SK-N-SH (cell line): ENCODE results near the gene NAA10.

ENCODE experiments used
- CHD2 ChIP-seq: fragments of 150-350 bp; IDR thresholded peaks from 2 replicates; pipeline ENCODE4 v1.6.1; 2018; ENCODE audit warnings: low read length; ENCODE audit not compliant: partially characterized antibody
- EP300 ChIP-seq, 2 experiments: IDR thresholded peaks; 2 replicates each; pipeline versions ENCODE4 v1.4.0 to v1.6.1; 2012; ENCODE audit warnings: borderline replicate concordance in 1 of 2, low read depth in 1 of 2, low read length in 1 of 2
- NRF1 ChIP-seq: IDR thresholded peaks from 2 replicates; pipeline ENCODE4 v1.6.1; 2012; ENCODE audit warnings: low read depth, mild to moderate bottlenecking, low read length
- SIN3A ChIP-seq: IDR thresholded peaks from 2 replicates; pipeline ENCODE4 v1.6.1; 2012; ENCODE audit warnings: low read depth, mild to moderate bottlenecking, low read length, moderate library complexity, borderline replicate concordance
- YY1 ChIP-seq: IDR thresholded peaks from 2 replicates; pipeline ENCODE4 v1.4.0; 2012; ENCODE audit warnings: low read depth, mild to moderate bottlenecking
- TF ChIP-seq, protein P1 (sequence below): fragments of 200-600 bp; sonication (generic); IDR thresholded peaks from 2 replicates; pipeline ENCODE4 v1.6.1; 2017; ENCODE audit warnings: antibody characterized with exemption, mild to moderate bottlenecking, moderate library complexity
- TF ChIP-seq, protein P2 (sequence below): IDR thresholded peaks from 2 replicates; pipeline ENCODE4 v1.6.1; 2012; ENCODE audit warnings: mild to moderate bottlenecking, low read depth, low read length, moderate library complexity

DNA sequence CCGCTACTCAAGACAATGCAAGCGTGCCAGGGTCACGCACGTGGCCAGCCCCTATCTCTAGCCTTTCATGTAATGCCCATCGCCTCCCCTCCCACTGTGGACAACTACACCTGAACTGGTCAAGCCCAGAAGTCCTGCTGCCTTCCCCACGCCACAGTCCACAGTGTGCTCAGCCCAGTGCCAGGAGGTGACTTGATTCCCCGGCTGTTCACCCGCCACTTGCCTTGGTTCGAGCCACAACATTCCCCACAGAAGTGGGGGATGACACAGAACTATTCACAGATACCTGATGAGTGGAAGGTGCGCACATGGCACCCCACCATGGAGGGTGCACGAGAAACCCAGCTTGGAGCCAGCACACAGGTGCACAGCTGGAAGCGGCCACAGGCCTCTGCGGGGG is 15.6 kb downstream of the NAA10 start:
- no peak for TF ChIP-seq NRF1
- TF ChIP-seq, protein P1, sequence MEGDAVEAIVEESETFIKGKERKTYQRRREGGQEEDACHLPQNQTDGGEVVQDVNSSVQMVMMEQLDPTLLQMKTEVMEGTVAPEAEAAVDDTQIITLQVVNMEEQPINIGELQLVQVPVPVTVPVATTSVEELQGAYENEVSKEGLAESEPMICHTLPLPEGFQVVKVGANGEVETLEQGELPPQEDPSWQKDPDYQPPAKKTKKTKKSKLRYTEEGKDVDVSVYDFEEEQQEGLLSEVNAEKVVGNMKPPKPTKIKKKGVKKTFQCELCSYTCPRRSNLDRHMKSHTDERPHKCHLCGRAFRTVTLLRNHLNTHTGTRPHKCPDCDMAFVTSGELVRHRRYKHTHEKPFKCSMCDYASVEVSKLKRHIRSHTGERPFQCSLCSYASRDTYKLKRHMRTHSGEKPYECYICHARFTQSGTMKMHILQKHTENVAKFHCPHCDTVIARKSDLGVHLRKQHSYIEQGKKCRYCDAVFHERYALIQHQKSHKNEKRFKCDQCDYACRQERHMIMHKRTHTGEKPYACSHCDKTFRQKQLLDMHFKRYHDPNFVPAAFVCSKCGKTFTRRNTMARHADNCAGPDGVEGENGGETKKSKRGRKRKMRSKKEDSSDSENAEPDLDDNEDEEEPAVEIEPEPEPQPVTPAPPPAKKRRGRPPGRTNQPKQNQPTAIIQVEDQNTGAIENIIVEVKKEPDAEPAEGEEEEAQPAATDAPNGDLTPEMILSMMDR: no peak
- TF ChIP-seq, protein P2, sequence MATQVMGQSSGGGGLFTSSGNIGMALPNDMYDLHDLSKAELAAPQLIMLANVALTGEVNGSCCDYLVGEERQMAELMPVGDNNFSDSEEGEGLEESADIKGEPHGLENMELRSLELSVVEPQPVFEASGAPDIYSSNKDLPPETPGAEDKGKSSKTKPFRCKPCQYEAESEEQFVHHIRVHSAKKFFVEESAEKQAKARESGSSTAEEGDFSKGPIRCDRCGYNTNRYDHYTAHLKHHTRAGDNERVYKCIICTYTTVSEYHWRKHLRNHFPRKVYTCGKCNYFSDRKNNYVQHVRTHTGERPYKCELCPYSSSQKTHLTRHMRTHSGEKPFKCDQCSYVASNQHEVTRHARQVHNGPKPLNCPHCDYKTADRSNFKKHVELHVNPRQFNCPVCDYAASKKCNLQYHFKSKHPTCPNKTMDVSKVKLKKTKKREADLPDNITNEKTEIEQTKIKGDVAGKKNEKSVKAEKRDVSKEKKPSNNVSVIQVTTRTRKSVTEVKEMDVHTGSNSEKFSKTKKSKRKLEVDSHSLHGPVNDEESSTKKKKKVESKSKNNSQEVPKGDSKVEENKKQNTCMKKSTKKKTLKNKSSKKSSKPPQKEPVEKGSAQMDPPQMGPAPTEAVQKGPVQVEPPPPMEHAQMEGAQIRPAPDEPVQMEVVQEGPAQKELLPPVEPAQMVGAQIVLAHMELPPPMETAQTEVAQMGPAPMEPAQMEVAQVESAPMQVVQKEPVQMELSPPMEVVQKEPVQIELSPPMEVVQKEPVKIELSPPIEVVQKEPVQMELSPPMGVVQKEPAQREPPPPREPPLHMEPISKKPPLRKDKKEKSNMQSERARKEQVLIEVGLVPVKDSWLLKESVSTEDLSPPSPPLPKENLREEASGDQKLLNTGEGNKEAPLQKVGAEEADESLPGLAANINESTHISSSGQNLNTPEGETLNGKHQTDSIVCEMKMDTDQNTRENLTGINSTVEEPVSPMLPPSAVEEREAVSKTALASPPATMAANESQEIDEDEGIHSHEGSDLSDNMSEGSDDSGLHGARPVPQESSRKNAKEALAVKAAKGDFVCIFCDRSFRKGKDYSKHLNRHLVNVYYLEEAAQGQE: no peak
- TF ChIP-seq CHD2: no peak
- no peak for TF ChIP-seq YY1
- no peak for TF ChIP-seq SIN3A
- no peak for TF ChIP-seq EP300 (IDR thresholded peaks at IDR 0.05; ENCODE audit: borderline replicate concordance in 1 of 2, low read depth in 1 of 2, low read length in 1 of 2)
